ENCODE data around the gene PRR22. TPM values are rescaled to one million over a fixed set of nuclear protein-coding genes. Genes with fewer than 3 reads are reported as not detected.

The PRR22 gene
- total RNA-seq, 1 experiment from 2014 or later: 8.1 TPM

DNA sequence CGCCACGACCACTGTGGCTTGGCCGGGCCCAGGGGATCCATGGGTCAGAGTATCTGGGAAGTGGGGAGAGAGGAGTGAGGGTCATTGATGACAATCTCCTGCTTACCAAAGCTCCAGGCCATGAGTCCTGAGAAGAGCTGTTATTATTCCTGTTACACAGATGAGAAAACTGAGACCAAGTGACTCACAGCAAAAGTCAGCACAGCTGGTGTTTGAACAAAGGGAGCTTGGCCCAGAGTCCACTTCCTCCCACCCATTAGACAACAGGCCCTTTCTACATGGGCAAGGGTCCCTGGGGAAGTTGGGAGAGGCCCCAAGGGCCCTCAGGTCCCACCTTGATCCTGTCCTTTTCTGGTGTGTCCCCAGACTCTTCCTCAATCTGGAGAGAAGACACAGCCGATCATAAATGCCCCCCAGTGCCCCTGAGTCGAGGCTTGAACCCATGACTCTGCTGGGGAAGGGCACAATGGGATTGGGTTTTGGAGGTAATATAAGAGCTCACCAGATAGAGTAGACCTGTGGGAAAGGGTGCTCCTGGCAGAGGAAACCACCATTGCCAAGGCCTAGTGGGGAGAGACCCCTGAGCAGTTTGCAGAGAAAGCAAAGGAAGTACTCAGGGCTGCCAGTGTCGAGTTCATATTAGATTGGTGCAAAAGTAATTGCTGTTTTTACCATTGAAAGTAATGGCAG lies 48.1 kb upstream of the PRR22 start:
- TF ChIP-seq, protein P1, sequence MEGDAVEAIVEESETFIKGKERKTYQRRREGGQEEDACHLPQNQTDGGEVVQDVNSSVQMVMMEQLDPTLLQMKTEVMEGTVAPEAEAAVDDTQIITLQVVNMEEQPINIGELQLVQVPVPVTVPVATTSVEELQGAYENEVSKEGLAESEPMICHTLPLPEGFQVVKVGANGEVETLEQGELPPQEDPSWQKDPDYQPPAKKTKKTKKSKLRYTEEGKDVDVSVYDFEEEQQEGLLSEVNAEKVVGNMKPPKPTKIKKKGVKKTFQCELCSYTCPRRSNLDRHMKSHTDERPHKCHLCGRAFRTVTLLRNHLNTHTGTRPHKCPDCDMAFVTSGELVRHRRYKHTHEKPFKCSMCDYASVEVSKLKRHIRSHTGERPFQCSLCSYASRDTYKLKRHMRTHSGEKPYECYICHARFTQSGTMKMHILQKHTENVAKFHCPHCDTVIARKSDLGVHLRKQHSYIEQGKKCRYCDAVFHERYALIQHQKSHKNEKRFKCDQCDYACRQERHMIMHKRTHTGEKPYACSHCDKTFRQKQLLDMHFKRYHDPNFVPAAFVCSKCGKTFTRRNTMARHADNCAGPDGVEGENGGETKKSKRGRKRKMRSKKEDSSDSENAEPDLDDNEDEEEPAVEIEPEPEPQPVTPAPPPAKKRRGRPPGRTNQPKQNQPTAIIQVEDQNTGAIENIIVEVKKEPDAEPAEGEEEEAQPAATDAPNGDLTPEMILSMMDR (conservative IDR thresholded peaks at IDR 0.05): no peak
- no peak overlapping the region for H4K91ac ChIP-seq (ENCODE audit: insufficient read length, low read depth, low read length)
- no peak overlapping the region for H2AFZ ChIP-seq (ENCODE audit: low read length)
- H3K79me1 ChIP-seq (ENCODE audit: insufficient read depth, low read depth, low read length, poor library complexity, severe bottlenecking): no peaks in the 10 kb centered on the region
- H3K14ac ChIP-seq (ENCODE audit: insufficient read depth, low read length): no peak overlapping the region
- H2BK5ac ChIP-seq (ENCODE audit: insufficient read length, low read length): no peak overlapping the region
- H4K5ac ChIP-seq (ENCODE audit: insufficient read length, low read depth, low read length): no peak overlapping the region
- no CpG with 5 or more reads among the region's 6 CpGs for WGBS (ENCODE audit: extremely low coverage, insufficient read length, low lambda C conversion rate)
- H3K4me1 Mint-ChIP-seq: 0 out of 4 replicates have a peak, but pooled peaks cover 0 to 3% of the 10 kb centered on the region in 2 experiments
- no peak overlapping the region for H3K4ac ChIP-seq (ENCODE audit: low read depth, low read length)
- no peak overlapping the region for H2BK20ac ChIP-seq (ENCODE audit: low read depth, low read length, poor library complexity, severe bottlenecking)
- H3K27ac Mint-ChIP-seq: no peak overlapping the region; a peak in 1 of 7 replicates
- no peaks in the 10 kb centered on the region for H3K36me3 Mint-ChIP-seq (ENCODE audit: insufficient read depth in 1 of 3, low read depth in 3 of 3)
- no peaks in the 10 kb centered on the region; a peak in 1 of 5 replicates for H3K9me3 Mint-ChIP-seq
- peaks cover 46% of the 10 kb centered on the region for H3K27me3 Mint-ChIP-seq (ENCODE audit: low read depth)
- H2BK15ac ChIP-seq (ENCODE audit: low read depth, low read length): no peak overlapping the region
- no peaks in the 10 kb centered on the region for H3K79me2 ChIP-seq (ENCODE audit: insufficient read depth, low read length)
- H2BK120ac ChIP-seq (ENCODE audit: low read depth, low read length, poor library complexity, severe bottlenecking): no peak overlapping the region
- H3K9ac ChIP-seq (ENCODE audit: extremely low read depth, insufficient read length, low read length): no peak overlapping the region
- H3K9me3 ChIP-seq (ENCODE audit: control insufficient read depth, low read depth, low read length): no peaks in the 10 kb centered on the region
- no peak overlapping the region for H3T11ph ChIP-seq (ENCODE audit: low read length)
- no peak overlapping the region for H3K56ac ChIP-seq (ENCODE audit: insufficient read length, low read depth, low read length)
- H3K4me3 Mint-ChIP-seq: no peak overlapping the region
- H2AK5ac ChIP-seq (ENCODE audit: insufficient read length, low read length): no peak overlapping the region
- DNase-seq: no peak
- no peaks in the 10 kb centered on the region for H3K27me3 ChIP-seq (ENCODE audit: insufficient read depth, low read length)
- H4K8ac ChIP-seq (replicated peaks; ENCODE audit: insufficient read length, low read depth, low read length): no peak overlapping the region
- H3K23ac ChIP-seq (ENCODE audit: insufficient read length, low read depth, low read length): no peak overlapping the region
- no peak overlapping the region for H2BK12ac ChIP-seq (ENCODE audit: insufficient read length, low read depth, low read length)
- H3K27ac ChIP-seq (ENCODE audit: insufficient read length, low read depth, low read length): no peak overlapping the region
- no peaks in the 10 kb centered on the region for H4K20me1 ChIP-seq (ENCODE audit: control insufficient read depth, insufficient read depth, insufficient read length)
- no peaks in the 10 kb centered on the region for H3K4me1 ChIP-seq (ENCODE audit: insufficient read depth, low read length)
- peaks cover 9% of the 10 kb centered on the region for H3K23me2 ChIP-seq (ENCODE audit: insufficient read length, low read depth, low read length, poor library complexity, severe bottlenecking)
- no peak overlapping the region for H3K4me2 ChIP-seq (ENCODE audit: insufficient read depth, insufficient read length, low read length)
- H3K18ac ChIP-seq (ENCODE audit: insufficient read length, low read depth, low read length): no peak overlapping the region

Measured in H9 (cell line).